NCI-H460 (cell line): ENCODE data around the gene CCDC110. TPM values are rescaled to one million over a fixed set of nuclear protein-coding genes. Genes with fewer than 3 reads are reported as not detected.

Source experiments
- DNase-seq: peaks from one replicate; pipeline ENCODE4 v3.0.0-alpha.2; 2016; ENCODE audit warnings: low read depth; ENCODE audit errors: extremely low read depth
- total RNA-seq: library from RNA; depleted of rRNA; stranded (reverse); fragments of >200 nt; shearing (Covaris generic); gene quantifications from 2 replicates; pipeline ENCODE4 v1.2.3, GENCODE V29; 2014

CCDC110 gene
- total RNA-seq, 1 experiment from 2014 or later = 0.12 TPM

GRCh38 chr4:185479507-185479971, 8.0 kb upstream of the CCDC110 start:
- DNase-seq = no peak

GRCh38 chr4:185473247-185473646, 1.7 kb upstream of the CCDC110 start:
- DNase-seq = no peak

- DNase-seq = no peak
Observed at GRCh38 chr4:185472103-185472542, 590 bp upstream of the CCDC110 start.

GRCh38 chr4:185470501-185471195, 885 bp downstream of the CCDC110 start:
- DNase-seq = no peak

- DNase-seq = no peak
Observed at GRCh38 chr4:185469580-185470154, 1.9 kb downstream of the CCDC110 start.

GRCh38 chr4:185468999-185469398, 2.5 kb downstream of the CCDC110 start:
- no peak for DNase-seq

GRCh38 chr4:185467991-185468390, 3.5 kb downstream of the CCDC110 start:
- DNase-seq = no peak

GRCh38 chr4:185467101-185467500, 4.4 kb downstream of the CCDC110 start:
- DNase-seq = no peak

GRCh38 chr4:185465707-185466106, 5.8 kb downstream of the CCDC110 start:
- no peak for DNase-seq

GRCh38 chr4:185464887-185465286, 6.6 kb downstream of the CCDC110 start:
- no peak for DNase-seq

GRCh38 chr4:185464183-185464582, 7.3 kb downstream of the CCDC110 start:
- DNase-seq = no peak

GRCh38 chr4:185463541-185463940, 8.0 kb downstream of the CCDC110 start:
- no peak for DNase-seq

- no peak for DNase-seq
Observed at GRCh38 chr4:185461565-185461964, 10.0 kb downstream of the CCDC110 start.

- DNase-seq = no peak
Observed at GRCh38 chr4:185457136-185457535, 14.4 kb downstream of the CCDC110 start.

- DNase-seq = no peak
Observed at GRCh38 chr4:185456131-185456530, 15.4 kb downstream of the CCDC110 start.

GRCh38 chr4:185445209-185445608, 26.3 kb downstream of the CCDC110 start:
- DNase-seq = no peak

- no peak for DNase-seq
Observed at GRCh38 chr4:185441479-185441878, 30.1 kb downstream of the CCDC110 start.

GRCh38 chr4:185437809-185438208, 33.7 kb downstream of the CCDC110 start:
- DNase-seq = no peak

GRCh38 chr4:185435466-185435865, 36.1 kb downstream of the CCDC110 start:
- DNase-seq = no peak

GRCh38 chr4:185429660-185430059, 41.9 kb downstream of the CCDC110 start:
- no peak for DNase-seq

- no peak for DNase-seq
Observed at GRCh38 chr4:185426960-185427688, 44.4 kb downstream of the CCDC110 start.
